Measurements from ENCODE around the gene RNF213.
"Not testable (repeated sequence)": the region's sequence is repeated elsewhere in the genome, so short reads cannot be mapped to it uniquely, and the experiment has no call there.

The RNF213 gene

GRCh38 chr17:80394629-80395216 is 134.1 kb downstream of the RNF213 start:
- no peak for DNase-seq (ENCODE audit: low read depth)

- DNase-seq (ENCODE audit: low read depth): no peak
Measured at GRCh38 chr17:80395402-80396151, 134.9 kb downstream of the RNF213 start.

GRCh38 chr17:80396157-80397033 is 135.7 kb downstream of the RNF213 start:
- DNase-seq (ENCODE audit: low read depth): no peak

- DNase-seq (ENCODE audit: low read depth): no peak
Measured at GRCh38 chr17:80397034-80397387, 136.4 kb downstream of the RNF213 start.

- no peak for DNase-seq (ENCODE audit: low read depth)
Measured at GRCh38 chr17:80397686-80398085, 137.0 kb downstream of the RNF213 start.

- not testable (repeated sequence) for DNase-seq (ENCODE audit: low read depth)
Measured at GRCh38 chr17:80401086-80401485, 140.4 kb downstream of the RNF213 start.

- DNase-seq (ENCODE audit: low read depth): not testable (repeated sequence)
Measured at GRCh38 chr17:80402102-80402501, 141.4 kb downstream of the RNF213 start.

- no peak for DNase-seq (ENCODE audit: low read depth)
Measured at GRCh38 chr17:80402959-80403358, 142.3 kb downstream of the RNF213 start.

GRCh38 chr17:80406146-80406545 is 145.5 kb downstream of the RNF213 start:
- DNase-seq (ENCODE audit: low read depth): no peak

- DNase-seq (ENCODE audit: low read depth): not testable (repeated sequence)
Measured at GRCh38 chr17:80407917-80408316, 147.3 kb downstream of the RNF213 start.

- DNase-seq (ENCODE audit: low read depth): no peak
Measured at GRCh38 chr17:80408872-80409271, 148.2 kb downstream of the RNF213 start.

- DNase-seq (ENCODE audit: low read depth): no peak
Measured at GRCh38 chr17:80409626-80410025, 149.0 kb downstream of the RNF213 start.

- DNase-seq (ENCODE audit: low read depth): not testable (repeated sequence)
Measured at GRCh38 chr17:80410441-80411087, 149.9 kb downstream of the RNF213 start.

- DNase-seq (ENCODE audit: low read depth): no peak
Measured at GRCh38 chr17:80413771-80414507, 153.3 kb downstream of the RNF213 start.

GRCh38 chr17:80414508-80414802 is 153.8 kb downstream of the RNF213 start:
- DNase-seq (ENCODE audit: low read depth): no peak

GRCh38 chr17:80414803-80415625 is 154.4 kb downstream of the RNF213 start, which contains the start of gene ENDOV:
Gene ENDOV, plus strand, starts transcription at chr17:80415167. Its CDS starts 28 bp downstream, at chr17:80415195.
- DNase-seq (ENCODE audit: low read depth): peak; percentile 89

GRCh38 chr17:80415626-80416137 is 155.0 kb downstream of the RNF213 start:
- no peak for DNase-seq (ENCODE audit: low read depth)

- DNase-seq (ENCODE audit: low read depth): no peak
Measured at GRCh38 chr17:80416260-80416939, 155.7 kb downstream of the RNF213 start.

- DNase-seq (ENCODE audit: low read depth): no peak
Measured at GRCh38 chr17:80416940-80417293, 156.3 kb downstream of the RNF213 start.

- DNase-seq (ENCODE audit: low read depth): no peak
Measured at GRCh38 chr17:80418589-80418988, 157.9 kb downstream of the RNF213 start.

Data from activated T-helper 1 cell treated with Interleukin-2 at 50 U/mL for 16 hours (primary cell).